Stromal cell of bone marrow (primary cell): ENCODE measurements around the gene CSNK2A1.

Experiments used
- DNase-seq: peaks from one replicate; pipeline ENCODE4 v3.0.0-alpha.2; 2012; ENCODE audit warnings: low read depth

Gene CSNK2A1

DNA sequence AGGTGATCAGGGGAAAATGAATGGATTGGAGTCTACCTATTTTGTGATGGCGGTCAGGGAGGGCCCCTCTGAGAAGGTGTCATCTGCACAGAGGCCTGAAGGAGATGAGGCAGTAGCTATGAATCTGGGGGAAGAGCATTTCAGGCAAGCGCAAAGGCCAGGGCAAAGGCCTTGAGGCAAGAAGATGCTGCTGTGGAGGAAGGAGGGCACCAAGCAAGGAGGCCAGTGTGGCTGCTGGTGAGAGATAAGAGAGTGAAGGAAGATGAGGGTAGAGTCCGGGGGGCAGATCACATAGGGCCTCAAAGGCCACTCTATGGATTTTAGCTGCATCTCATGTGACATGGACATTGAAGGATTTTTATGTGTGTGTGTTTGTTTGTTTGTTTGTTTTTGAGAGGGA lies 20.6 kb upstream of the CSNK2A1 start:
- no peak for DNase-seq

DNA sequence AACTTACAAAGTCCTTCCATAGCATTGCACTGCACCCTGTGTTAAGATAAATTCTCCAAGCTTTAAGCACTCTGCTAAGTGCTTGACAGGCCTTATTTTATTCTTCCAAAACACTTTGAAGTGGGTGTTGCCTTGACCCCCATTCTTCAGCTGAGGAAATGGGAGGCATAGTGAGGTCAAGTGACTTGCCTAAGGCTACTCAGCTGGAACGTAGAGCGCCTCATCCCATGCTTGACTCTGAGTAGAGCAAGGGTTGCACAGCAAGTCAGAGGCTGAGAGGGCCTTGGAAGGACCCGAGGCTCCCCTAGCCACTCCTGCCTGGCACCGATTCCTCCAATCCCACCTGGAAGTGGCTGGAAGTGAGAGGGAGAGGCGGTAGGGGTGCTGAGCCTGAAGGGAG lies 19.6 kb upstream of the CSNK2A1 start:
- DNase-seq = no peak

DNA sequence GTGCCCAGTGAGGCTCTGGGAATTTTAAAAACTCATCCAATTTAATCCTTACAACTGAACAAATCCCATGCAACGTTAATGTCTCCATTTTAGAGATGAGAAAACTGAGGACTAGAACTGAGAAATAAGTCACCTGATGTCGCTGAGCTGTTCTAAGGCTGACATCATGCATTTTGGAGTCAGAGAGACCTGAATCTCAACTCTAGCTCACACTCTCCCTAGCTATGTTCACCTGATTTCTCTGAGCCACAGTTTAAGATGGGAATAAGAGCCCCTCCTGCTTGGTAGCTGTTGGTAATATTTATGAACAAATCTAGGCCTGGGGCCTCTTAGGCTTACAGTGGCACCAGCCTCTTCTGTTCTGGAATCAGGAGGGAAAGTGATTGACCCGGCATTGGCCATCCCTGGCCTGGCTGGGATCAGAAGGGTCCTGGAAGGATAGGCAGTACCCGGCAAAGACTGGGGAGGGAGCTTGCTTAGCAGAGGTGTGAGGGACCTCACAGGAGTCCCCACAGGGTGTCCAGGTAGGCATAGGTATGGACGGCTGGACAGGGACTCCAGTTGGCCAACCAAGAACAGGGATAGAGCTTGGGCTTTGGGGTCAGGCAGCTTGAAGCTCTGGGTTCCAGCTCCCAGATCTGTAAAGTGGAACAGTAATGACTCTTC lies 18.8 kb upstream of the CSNK2A1 start:
- DNase-seq = no peak

DNA sequence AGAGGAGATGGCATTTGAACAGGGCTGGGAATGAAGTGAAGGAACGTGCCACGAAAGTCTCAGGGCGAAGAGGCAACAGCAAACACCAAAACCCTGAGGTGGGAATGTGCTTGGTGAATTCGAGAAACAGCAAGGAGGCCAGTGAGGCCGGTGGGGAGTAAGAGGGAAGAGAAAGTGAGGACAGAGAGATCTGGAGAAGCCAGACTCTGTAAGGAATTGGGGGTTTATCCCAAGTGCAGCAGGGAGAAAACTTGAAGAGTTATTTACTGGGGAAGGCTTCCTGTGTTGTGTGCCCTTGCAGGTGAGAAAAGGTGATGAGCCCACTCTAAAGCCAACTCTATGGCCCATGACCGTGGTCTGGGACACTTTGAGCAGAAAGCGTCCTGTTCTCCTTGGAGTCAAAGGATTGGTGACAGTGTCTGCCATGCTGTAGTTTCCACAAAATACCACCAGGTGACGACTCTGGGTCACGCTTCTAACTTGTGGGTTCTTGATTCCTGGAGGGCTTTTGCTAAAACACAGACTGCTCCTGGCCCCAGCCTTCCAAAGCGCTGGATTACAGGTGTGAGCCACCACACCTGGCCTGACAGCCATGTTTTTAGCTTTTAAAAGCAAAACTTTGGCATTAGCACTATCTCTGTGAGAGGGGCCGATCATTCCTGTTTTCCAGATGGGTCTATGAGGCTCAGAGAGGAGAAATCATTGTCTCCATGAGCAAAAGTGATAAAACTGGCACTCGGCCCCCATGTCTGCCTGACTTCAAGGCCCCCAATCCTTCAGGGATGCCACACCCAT lies 18.0 kb upstream of the CSNK2A1 start:
- DNase-seq = peak; percentile 44

DNA sequence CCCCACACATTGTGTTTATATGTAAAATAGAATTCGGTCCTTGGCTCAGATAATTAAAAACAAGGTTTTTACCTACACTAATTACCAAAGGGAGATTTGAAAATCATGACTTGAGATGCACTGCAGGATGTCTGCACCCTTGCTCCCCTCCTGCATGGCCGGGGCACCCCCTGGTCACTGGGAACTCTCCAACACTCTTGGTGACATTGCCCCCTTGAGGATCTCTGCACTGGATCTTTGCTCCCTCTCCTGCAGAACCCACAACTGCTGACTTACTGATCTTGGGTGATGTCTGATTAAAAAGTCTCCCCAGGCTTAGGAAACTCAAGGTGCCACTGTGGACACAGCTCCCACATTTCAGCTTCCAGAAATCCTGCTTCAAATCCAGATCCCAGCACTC lies 17.1 kb upstream of the CSNK2A1 start:
- no peak for DNase-seq

DNA sequence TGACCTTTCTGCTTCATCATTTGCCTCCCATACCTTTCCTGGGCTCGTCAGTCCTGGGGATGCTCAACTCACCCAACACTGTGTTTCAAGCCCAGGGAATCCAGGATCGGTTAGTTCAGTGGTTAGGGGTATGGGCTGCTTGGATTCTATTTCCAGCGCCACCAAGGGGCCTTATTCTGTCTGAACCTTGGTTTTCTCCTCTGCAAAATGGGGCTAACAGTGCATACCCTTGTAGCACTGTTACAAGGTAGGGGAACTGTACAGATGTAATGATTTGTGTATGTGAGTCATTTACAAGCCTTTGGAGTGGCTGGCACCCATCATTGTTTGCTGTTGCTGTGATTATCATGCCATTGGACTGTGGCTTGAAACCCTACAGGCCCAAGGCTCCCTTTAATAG lies 14.5 kb upstream of the CSNK2A1 start:
- no peak for DNase-seq

DNA sequence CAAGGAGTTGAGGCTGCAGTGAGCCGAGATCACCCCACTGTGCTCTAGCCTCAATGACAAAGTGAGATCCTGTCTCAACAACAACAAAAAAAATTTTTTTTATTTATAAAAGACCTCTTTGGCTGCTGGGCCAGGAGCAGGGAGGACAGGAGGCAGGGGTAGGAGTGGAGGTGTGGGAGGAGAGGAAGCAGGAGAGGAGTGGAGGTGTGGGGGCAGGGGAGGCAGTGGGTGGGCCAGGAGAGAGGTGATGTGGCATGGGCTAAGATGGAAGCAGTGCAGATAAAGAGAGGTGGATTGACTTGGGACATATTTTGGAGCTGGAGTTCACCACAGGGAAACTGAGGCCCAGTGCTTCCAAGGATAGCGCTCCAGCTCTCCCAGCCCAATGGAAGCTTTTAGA lies 13.4 kb upstream of the CSNK2A1 start:
- no peak for DNase-seq

DNA sequence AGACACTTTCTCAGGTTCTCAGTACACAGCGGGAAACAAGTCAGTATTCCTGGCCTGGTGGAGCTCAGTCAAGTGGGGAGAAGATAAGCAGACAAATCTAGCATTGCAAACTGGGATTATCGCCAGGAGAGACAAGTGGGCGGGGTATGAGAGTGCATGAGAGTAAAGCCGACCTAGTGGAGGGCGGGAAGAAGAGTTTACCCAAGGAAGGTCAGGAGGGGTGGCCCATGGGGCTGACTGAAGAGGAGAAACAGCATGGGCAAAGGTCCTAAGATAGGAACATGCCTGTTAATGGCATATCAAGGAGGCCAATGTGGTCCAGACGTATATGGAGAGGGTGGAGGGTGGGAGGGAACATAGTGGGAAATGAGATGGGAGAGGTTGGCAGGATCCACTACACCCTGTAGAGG lies 12.4 kb upstream of the CSNK2A1 start:
- DNase-seq = no peak

DNA sequence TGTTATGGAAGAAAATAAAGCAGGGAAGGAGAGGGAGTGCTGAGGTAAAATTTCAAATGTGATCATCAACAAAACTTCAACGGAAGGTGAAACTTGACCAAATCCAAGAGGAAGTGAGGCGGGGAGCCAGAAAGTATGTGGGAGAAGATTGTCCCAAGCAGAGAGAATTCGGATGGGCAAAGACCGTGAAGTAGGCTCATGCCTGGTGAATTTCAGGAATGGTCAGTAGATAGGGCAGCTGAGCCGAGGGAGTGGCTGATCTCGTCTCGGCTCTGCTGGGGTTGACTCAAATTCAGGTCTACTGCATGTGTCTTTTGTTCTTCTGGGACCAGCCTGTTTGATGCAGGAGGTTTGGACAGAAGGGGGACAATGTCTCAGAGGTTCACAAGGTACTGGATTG lies 7.0 kb upstream of the CSNK2A1 start:
- DNase-seq = no peak

DNA sequence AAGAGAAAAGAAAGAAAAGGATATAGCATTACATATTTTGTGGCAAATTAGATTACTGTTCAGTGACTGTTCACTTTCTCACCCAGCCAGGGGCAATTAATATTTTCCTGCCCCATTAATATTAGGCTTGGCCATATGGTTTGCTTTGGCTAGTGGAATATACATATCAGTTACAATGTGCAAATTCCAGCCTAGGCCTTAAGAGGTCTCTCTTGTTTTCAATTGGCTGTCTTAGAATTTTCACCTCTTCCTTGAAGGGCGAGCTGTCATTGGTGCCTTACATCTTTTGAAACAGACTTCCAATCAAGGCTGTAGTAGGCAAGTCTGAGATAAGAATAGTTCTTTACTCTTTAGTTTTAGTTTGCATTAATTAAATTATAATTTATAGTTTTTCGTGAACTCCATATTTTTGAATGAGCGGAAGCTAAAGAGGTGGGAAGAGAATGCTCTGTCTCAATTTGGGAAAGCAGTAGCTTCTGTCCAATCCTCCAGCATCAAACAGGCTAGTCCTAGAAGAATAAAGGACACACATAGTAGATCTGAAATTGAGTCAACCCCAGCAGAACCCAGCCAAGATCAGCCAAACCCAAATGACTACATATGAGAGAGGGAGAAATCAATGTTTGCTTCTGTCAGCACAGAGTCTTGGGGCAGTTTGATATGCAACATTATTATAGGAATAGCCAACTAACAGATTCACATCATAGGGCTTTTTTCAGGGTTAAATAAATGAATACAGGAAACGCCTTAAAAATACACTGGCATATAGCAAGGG lies 6.3 kb upstream of the CSNK2A1 start:
- DNase-seq = no peak

DNA sequence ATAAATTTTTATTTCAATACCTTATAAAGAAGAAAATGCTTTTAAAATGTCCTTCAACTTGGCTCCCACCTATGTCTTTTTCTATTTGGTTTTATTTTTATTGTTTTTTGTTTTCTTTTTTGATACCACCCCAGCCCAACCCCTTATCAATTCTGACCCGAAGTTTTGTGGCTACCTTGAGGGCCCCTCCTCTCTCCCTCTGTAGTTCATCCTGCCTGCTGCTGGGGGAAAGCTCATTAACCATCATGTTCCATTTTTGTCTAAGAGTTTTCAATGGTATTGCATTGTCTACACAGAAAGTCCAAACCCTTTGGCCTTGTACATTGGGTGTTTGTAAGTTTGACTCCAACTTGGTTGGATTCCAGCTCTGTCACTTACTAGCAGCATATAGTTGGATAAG lies 5.3 kb upstream of the CSNK2A1 start:
- DNase-seq = no peak

DNA sequence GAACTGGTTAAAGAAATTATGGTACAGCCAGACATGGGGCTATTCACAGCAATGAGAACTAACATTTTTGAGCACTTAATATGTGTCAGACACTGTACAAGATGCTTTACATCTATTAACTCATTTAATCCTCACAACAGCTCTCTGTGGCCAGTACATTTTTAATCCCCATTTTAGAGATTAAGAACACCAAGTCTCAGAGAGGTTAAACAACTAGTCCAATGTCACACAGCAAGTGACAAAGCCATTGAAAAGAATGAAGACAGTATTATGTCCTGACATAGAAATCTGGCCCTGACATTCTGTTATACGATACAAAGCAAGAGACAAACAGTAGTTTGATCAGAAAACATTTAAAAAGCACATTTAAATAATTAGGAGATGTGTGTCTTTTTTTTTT lies 3.8 kb upstream of the CSNK2A1 start:
- no peak for DNase-seq

DNA sequence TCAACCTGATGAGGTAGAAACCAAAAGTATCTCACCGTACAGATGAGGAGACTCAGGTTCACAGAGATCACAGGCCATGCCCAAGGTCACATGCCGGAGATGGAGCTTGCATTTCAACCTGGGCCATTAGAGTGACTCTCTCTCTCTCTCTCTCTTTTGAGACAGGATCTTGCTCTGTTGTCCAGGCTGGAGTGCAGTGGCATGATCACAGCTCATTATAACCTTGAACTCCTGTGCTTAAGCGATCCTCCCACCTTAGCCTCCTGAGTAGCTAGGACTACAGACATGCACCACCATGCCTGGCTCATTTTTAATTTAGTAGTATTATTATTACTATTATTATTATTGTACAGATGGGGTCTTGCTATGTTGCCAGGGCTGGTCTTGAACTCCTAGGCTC lies 2.8 kb upstream of the CSNK2A1 start:
- DNase-seq = no peak

DNA sequence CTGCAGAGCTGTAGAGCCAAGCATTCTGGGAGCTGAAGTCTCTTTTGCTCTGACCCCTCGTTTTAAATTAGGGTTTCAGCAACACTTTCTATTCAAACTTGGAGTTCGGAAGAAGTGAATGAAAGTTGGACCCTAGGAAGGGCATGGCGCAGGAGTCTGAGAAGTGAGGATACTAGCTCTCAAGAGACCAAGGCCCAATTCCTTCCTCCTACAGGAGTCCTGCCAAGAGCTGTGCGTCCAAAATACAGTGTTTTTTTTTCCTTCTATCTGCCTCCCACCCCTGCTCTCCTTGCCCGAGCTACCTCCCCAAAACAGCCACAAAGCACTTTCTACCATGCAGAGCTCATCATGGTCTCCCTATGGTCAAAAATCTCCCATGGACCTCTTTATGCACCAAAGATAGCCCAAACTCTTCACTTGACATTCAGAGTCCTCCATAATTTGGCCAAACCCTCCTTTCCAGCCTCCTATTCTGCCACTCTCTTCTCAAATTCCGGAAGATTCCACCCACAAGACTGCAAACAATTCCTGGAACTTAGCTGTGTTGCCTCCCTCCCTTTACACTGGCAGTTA lies 649 bp upstream of the CSNK2A1 start:
- DNase-seq = no peak

DNA sequence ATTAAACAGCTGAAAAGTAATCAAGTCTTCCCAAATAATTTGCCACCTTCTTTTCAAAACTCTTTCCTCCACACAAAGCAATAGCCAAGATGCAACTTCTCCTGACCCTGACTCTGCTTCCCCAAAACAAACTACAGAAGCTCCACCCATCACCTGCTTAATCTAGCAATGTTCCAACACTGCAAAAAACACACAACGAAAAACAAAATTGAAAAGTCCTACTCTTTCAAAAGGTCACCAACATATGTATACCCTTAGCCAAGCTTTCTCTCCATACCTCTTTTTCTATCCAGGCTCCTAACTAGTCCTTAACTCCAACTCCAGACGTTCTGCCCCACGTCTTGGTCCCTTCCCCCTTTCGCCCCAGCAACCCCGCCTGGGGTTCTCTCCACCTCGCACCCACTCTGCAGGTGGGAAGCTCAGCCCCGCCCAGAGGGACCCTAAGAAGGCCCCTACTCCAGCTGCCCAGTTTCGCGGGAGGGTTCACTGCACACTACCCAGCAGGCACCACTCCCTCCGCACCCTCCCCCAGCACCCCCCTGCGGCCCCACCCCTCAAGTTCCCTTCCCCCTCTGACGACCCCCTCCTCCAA lies 717 bp downstream of the CSNK2A1 start:
- DNase-seq = no peak

DNA sequence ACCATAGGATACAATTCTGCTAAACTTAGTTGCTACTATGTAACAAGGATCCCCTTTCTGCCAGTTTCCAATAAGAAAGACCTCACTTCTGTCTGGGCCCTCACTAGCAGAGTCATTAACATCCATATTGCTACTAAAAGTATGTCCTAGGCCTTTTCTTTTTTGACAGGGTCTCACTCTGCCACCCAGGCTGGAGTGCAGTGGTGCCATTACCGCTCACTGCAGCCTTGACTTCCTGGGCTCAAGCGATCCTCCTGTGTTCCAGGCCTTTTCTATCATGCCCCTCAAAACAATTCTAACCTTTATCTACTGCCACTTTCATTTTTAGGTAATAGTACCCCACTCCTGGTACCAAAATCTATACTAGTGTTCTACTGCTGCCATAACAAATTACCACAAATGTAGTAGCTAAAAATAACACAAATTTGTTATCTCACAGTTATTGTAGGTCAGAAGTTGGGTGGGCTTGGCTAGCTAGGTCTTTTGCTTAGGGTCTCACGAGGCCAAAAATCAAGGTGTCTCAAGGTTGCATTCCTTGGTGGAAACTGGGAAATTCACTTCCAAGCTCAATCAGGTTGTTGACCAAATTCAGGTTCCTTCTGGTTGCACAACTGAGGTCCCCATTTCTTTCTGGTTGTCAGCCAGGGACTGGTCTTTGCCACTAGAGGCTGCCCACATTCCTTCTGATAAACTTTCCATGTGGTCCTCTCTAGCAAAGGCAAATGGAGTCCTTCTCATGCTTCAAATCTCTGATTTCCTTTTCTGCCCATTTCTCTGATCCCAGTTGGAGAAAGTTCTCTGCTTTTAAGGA lies 3.0 kb downstream of the CSNK2A1 start:
- DNase-seq = no peak

DNA sequence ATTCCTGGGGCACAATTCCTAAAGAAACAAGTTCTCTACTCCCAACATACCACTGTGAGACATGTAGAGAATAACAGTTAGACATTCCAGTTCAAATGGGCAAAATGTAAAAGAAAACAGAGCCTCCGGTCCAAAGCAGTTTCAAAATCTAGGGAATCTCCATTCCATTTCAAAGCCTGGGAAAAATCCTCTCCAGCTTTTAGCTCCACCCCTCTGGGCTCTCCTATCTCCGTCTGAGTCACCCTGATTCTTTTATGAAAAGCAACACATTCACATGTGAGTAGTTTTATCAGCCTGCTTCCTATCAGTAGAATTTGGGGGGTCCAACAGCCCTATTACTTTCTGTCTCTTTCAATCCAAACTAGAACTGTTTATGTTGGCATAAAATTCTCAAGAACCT lies 3.7 kb downstream of the CSNK2A1 start:
- peak; percentile 56 for DNase-seq

DNA sequence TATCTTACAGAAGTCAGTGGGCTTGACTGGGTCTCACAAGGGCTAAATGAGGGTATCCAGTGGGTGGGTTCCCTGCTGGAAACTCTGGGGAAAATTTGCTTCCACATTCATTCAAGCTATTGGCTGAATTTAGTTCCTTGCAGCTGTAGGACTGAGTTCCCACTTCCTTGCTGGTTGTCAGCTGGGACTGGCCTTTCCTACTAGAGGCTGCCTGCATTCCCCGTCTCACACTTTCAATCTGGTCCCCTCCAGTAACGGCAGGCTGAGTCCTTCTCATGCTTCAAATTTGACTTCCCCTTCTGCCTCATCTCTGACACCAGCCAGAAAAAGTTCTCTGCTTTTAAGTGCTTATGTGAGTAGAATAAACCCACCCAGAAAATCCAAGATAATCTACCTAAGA lies 4.4 kb downstream of the CSNK2A1 start:
- DNase-seq = no peak

DNA sequence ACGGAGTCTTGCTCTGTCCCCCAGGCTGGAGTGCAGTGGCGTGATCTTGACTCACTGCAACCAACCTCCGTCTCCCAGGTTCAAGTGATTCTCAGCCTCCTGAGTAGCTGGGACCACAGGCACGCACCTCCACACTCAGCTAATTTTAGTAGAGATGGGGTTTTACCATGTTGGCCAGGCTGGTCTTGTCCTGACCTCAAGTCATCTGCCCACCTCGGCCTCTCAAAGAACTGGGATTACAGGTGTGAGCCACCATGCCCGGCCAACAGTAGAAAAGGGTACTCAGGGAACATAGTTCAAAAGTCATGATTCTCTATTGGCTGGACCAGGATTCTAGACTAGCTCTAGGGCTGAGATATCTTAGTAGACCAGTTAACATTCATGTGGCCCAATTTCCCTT lies 5.6 kb downstream of the CSNK2A1 start:
- no peak for DNase-seq

DNA sequence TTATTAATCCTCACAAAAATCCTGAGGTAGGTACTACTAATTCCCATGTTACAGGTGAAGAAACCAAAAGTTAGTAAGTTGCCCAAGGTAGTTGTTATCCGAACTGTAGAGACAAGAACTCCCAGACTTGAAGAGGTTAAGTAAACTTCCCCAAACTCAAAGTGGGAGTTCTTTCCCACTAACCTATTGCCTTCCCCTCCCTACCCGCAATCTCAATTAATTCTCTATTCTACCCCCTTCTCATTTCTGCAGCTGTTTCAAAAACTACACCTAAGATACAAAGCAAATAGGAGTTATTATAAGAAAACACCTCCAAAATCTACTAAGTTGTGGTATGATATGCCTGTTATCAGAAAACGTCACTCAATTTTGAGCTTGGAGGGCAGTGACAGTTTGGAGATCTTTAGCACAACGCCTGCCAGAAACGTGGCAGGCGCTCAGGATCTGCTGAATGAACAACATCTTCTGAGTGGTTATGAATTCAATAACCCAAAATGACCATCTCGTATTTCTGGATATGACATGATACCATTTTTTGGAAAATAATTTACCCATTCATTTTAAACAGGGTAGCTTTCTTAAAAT lies 7.1 kb downstream of the CSNK2A1 start:
- no peak for DNase-seq

DNA sequence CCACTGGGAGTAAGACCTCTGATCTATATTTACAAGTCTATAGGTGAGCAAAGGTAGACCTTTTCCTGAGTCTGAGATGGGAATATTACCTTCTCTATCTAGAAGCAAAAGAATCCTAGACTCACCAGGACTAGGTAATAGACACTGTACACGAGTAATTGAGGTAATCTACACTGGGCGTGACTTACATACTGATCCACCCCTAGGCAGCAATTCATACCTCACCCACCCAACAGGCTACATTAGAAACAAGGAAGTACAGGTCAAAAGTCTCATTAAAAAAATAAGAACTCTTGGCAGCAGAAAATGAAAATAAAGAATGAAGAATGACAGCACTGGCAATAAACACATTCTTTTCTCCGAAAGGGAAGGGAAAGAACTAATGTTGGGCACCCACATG lies 7.6 kb downstream of the CSNK2A1 start:
- no peak for DNase-seq
